HG03520 (cell line): ENCODE results near the gene CBLN3.
"Not testable (repeated sequence)": the region's sequence is repeated elsewhere in the genome, so short reads cannot be mapped to it uniquely, and the experiment has no call there.

Source experiments
- ATAC-seq: cut with Tn5 transposase; IDR thresholded peaks from one replicate; pipeline ENCODE4 v1.9.1; 2021; ENCODE audit warnings: mild to moderate bottlenecking, moderate library complexity; ENCODE audit not compliant: unreplicated experiment

Gene CBLN3

GRCh38 chr14:24406416-24406815 is 23.1 kb downstream of the CBLN3 start:
- no peak for ATAC-seq

DNA sequence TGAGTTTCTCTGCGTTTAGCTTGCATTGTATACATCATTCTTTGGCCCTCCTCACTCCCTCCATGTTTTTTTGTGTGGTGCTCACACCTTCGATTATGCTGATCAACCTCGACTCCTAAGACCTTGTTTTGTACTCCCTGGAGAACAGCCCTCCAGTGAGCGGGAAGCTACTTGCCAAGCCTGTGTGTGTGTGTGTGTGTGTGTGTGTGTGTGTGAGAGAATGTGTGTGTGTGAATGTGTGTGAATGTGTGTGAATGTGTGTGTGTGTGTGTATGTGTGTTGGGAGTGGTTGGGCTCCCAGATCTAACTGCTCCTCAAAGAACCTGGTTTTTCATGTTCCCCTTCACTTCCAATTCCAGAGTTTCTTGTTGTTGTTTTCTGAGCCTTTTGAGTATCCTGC is 24.7 kb downstream of the CBLN3 start:
- ATAC-seq, result no peak

GRCh38 chr14:24403294-24403998 is 26.0 kb downstream of the CBLN3 start:
- no peak for ATAC-seq

GRCh38 chr14:24401810-24402702 is 27.4 kb downstream of the CBLN3 start:
- no peak for ATAC-seq

- ATAC-seq, result no peak
Observed at GRCh38 chr14:24399999-24400718, 29.3 kb downstream of the CBLN3 start.

DNA sequence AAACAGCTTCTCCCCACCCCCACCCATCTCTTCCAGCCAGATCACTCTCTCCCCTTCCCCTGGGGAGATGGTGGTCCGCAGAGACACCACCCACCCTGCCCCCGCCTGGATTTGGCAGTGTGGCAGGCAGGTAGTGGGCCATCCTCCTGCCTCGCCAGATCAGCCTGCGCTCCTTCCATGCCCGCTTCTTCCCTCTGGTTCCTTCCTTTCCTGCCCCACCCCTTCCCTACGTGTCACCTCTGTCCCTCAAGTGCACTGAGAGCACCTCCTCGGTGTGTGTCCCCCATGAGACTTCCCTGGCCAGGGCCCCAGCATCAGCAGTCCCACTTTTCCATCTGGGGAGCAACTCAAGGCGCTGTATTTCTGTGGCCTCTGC is 30.0 kb downstream of the CBLN3 start:
- ATAC-seq, result no peak

- ATAC-seq, result no peak
Observed at GRCh38 chr14:24398653-24399446, 30.6 kb downstream of the CBLN3 start, which contains the start of gene NYNRIN. Gene NYNRIN (plus strand): TSS chr14:24399003. CDS start chr14:24399247, 244 bp downstream.

DNA sequence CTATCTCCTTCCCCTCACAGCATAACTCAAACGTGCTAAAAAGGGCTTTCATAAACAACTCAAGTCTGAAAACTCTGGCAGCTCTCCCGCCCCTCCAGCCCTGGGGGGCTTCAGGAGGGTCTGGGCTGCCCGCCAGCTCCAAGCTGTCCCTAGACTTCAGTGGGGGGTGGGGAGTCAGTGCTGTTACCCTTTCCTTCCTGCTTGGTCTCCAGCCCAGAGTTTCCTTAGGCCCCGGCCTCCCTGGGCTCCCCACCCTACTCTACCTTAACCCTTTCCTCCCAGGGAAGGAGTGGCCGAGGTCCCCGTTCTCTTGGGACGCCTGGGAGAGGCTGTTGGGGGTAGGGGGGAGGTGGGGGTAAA is 31.2 kb downstream of the CBLN3 start:
- no peak for ATAC-seq

GRCh38 chr14:24397639-24398292 is 31.7 kb downstream of the CBLN3 start:
- ATAC-seq, result no peak

GRCh38 chr14:24395609-24396582 is 33.6 kb downstream of the CBLN3 start:
- no peak for ATAC-seq

GRCh38 chr14:24394275-24394674 is 35.2 kb downstream of the CBLN3 start:
- ATAC-seq, result no peak

GRCh38 chr14:24392325-24393091 is 37.0 kb downstream of the CBLN3 start:
- ATAC-seq, result no peak

DNA sequence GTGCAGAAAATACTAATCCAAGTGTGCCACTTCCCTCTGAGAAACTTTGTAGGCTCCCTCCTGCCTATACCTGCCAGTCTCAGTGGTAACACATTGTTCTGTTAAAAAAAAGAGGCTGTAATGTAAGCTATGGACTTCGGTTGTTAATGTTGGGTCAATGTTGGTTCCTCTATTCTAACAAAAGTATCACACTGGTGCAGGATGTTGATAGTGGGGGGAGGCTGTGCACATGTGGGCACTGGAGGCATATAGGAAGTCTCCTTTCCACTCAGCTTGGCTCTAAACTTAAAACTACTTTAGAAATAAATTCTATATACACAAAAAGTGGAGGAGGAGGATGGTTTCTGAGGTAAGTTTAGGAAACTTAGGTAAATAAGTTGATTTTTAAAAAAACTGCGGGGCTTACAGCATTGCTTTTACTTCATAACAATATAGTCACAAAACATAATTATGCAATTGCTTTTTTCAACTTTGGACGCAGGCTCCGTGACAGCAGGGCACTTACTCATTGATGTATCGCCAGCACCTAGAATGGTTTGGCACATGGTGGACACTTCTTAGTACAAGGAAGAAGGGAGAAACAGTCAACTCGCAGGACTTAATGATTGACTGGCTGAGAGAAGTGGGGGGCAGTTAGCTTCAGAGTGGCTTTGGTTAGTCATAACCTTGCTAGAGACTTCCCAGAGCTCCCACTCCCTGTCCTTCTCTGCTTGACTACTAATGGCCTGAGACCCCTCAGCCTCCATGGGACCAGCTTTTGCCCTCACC is 38.6 kb downstream of the CBLN3 start:
- no peak for ATAC-seq

GRCh38 chr14:24389226-24389848 is 40.1 kb downstream of the CBLN3 start:
- ATAC-seq, result no peak

GRCh38 chr14:24388474-24389179 is 40.8 kb downstream of the CBLN3 start:
- ATAC-seq, result no peak

GRCh38 chr14:24387579-24387978 is 41.9 kb downstream of the CBLN3 start:
- not testable (repeated sequence) for ATAC-seq

- no peak for ATAC-seq
Observed at GRCh38 chr14:24387009-24387345, 42.5 kb downstream of the CBLN3 start.
